OCI-M2 (cell line): ENCODE measurements around the gene ASCL4.

ENCODE experiments used
- DNase-seq: peaks from one replicate; lab custom pipeline; 2025; ENCODE audit not compliant: unreplicated experiment; lab: John Stamatoyannopoulos, UW

Gene ASCL4

DNA sequence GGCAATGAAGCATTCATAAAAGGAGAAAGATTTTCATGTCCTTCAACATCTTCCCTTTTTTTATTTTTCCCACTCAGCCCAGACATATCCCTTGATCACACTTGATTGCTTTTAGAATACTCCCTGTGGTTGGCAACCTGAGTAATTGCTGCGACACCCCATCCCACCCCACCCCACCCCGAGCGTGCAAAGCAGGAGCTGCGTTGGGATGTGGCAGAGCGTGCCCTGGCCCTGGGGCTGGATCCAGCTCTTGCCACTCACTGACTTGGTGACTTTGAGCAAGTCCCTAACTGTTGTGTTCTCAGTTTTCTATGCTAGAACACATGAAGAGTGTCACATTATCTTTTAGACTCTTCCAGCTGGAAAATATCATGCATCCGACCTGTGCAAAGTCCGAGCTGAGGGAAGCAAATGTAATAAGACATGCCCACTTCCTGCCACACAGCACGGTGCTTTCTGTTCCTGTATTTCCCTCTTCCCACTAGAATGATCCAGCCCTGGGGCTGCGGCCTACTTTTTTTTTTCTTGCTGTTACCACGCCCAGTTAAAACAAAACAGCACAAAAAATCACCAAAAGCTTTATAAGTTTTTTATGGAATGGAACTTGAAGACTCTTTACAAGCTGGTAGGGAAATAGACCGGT is 4.0 kb downstream of the ASCL4 start:
- DNase-seq: no peak

DNA sequence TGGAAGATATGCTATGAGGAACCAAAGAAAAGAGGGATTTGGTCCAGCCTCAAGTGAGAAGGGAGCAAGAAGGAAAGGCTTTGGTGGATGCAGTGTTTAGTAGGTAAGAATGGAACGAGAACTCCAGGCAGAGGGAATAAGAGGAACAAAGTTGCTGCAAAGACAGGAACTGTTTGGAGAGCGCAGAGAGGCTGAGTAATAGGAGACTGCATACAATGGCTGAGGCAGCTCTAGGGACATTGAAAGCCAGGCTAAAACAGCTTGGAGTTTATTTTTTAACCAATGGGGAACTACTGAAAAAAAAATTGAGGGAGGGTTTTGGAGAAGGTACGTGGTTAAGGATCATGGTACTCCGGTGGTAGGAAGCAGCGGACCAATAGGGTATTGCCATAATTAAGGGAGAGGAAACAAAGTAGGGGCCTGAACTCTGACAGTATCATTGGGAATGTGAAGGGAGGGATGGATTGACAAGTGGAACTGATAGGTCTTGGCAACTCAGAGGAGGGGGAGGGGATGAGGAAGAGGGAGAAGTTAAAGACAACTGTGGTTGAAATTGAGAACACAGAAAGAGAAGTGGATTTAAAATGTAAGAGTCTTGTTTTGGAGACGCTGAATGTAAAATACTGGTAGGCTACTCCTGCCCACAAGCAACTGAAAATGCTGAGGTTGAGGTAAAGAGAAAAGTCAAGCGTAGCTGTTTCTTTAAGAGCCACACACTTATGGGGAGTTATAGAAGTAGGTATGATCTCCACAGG is 4.8 kb downstream of the ASCL4 start:
- DNase-seq: no peak

DNA sequence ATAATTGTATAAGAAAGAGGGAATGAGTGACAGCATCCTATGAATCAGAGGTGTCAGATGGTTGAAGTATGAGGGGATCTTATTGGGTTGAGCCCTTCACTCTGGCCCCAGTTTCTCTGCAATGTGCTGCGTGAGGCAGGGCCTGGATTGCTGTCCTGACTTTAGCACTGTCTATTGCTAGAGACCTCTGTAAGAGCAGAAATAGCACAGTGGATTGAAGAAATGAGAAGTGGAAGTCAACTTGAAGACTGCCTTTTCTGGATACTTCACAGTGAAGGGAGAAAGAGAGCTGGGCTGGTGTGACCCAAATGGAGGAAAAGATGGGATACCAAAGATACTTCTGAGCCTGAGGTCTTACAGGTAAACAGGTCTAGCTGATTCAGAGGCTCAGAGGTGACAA is 5.8 kb downstream of the ASCL4 start:
- no peak for DNase-seq

DNA sequence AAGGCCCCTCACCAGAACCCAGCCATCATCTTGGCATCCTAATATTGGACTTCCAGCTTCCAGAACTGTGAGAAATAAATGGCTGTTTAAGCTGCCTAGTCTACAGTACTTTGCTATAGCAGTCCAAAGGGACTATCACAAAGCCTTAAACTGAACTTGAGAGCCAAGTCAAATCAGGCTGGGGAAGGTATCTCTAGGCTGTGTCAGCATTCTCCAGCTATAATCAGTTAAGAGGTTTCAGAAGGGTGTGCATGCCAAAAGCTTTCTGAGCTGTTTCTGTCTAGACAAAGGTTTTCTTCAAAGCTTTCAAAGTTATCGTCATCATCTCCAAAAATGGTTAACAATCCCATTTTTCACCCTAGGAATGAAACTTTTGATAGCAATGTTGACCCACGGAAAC is 7.6 kb downstream of the ASCL4 start:
- DNase-seq: no peak

DNA sequence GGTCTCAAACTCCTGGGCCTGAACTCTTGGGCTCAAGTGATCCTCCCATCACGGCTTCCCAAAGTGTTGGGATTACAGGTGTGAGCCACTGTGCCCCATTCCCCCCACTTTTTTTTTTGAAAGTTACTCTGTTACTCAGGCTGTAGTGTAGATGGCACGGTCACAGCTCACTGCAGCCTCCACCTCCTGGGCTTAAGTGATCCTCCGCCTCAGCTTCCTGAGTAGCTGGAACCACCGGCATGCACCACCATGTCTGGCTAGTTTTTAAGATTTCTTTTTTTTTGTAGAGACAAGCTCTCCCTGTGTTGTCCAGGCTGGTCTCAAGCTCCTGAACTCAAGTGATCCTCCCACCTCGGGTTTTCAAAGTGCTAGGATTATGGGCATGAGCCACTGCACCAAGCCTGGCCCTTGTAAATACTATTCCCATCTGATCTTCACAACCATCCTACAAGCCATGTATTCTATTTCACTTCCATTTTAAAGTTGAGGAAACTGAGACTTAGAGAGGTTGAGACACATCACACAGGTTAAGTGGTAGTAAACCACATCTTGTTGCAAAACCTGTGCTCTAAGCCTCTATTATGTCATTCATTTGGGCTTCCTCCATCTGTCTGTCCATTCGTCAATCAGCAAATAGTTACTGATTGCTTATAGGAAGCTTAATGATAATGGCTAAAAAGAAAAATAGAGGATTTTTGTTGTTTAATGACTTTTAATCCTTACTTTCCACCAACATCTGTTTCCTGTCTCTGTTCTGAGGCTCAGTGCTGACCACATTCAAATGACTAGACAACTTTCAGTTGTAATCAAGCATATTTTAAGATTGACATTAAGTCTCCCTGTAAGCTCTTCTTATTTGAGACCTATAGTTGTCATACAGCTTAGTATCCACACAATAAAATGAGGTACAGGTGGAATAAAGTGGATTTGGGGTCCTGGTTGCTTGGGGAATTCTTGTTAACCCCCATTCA is 9.2 kb downstream of the ASCL4 start:
- no peak for DNase-seq

DNA sequence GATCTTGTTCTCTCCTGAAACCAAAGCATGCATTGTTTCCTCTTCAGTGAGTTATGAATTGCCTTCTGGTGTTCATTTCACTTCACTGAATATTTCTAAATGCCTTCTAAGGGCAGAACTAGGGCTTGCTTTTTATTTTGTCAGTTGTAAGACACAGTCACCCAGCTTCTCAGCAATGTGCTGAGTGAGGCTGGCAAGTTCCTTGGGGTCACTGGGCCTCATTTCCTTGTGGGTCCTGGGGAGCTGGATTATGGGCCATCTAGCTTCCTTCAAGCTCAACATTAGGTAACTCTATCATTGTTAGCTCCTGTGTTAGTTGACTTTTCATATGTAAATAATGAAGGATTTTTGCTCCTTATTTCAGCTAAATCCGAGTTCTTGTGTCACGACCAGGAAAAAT is 13.8 kb downstream of the ASCL4 start:
- no peak for DNase-seq

DNA sequence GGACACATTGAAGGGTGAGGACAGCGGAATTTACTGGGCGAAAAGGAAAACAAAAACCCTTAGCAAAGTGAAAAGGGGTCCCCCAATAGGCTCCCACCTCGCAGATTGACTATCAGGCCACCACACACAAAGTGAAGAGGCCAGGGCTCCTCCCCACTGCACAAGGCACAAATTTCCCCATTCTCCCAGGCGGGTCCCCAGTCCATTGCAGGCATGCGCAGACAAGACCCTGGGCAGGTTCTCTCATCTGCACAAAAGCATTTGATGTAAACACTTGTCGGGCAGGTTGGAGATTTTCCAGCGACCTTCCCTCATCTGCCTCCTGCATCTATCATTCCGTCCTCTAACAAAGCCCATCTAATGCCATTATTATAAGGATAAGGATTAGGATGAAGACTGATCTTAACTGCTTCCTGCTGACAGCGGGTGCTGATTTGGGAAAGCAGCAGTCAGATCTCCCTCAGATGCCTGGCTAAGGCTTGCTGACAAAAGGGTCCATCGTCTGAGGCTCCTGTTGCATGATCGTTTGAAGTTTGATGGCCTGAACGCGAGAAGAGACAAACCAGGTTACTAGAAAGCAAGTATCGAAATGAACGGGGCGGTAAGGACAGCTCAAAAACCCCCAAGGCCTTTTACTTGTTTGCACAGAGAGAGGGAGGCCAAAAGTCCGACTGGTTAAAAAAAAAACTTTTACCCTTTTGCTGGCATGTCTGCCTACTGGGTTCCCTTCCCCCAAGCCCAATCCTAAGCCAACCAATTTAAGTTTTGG is 14.4 kb downstream of the ASCL4 start:
- no peak for DNase-seq

DNA sequence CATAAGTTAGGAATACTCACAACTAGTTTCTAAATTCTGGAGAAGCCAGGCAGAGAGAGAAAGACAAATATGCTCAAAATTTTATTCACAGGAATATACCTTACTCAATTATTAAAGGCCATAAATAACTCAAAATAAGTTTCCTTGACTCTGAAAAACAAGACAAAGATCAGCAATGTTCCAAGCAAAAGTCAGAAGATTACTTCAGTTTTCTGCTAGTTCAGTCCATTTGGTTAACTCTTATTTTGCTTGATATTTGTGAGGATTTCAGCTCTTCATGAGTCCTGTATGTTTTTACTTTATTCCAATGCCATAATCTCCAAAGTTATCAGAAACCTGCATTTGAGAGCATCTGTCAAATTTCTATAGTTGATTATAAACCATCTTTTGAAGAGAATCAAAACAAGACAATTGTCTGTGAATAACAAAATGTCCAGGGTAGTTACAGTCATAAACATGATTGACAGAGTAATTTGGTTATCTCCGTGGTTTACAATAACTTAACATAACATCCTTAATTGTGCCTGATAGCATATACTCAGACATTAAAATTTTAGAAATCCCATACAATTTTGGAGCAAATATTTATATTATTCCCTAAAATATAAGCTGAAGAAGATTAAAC is 17.1 kb downstream of the ASCL4 start:
- no peak for DNase-seq

DNA sequence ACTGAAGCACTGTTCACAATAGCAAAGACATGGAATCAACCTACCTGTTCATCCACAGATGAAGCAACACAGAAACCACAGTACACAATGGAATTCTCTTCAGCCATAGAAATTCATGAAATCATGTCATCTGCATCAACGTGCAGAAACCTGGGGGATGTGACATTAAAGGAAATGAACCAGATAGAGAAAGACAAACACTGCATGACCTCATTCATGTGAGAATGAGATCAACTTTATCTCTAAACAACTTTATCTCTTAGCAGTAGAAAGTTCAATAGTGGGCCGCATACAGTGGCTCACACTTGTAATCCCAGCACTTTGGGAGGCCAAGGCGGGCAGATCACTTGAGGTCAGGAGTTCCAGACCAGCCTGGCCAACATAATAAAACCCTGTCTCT is 19.9 kb downstream of the ASCL4 start:
- no peak for DNase-seq

DNA sequence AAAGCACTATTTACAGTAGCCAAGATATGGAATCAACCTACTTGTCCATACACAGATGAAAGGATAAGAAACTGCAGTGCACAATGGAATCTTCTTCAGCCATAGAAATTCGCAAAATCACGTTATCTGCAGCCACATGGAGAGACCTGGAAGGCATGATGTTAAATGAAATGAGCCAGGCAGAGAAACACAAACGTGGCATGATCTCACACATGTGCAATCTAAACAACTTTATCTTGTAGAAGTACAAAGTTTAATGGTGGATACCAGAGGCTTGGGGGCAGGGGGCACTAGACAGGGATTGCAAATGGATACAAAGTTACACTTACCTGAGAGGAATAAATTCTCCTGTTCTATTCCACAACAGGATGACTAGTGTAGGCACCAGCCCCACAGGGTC is 24.1 kb downstream of the ASCL4 start:
- DNase-seq: no peak

DNA sequence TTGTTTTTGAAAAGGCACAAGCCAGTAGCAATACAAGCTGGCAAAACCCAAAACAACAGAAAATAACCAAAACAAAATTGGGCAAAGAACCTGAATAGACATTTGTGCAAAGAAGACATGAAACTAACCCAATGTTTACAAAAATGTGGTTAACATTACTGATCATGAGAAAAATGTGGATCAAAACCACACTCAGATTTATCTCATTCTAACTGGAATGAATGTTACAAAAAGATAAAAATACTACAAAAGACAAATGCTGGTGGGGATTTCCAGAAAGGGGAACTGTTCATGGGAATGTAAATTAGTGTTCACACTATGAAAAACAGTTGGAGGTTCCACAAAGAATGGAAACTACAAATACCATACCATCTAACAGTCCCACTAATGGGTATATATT is 26.6 kb downstream of the ASCL4 start:
- no peak for DNase-seq

DNA sequence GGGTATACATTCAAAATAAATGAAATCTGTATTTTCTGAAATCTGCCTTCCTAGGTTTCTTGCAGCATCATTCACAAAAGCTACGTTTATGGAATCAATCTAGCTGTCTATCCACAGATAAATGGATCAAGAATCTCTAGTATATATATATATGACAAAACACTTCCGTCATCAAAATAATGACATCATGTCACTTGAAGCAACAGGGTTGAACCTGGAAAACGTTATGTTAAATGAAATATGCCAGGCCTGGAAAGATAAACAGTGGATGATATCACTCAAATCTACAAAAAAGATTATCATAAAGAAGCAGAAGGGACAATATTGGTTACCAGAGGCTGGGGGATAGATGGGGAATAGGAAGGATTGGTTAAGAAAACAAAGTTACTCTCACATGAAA is 28.6 kb downstream of the ASCL4 start:
- no peak for DNase-seq

DNA sequence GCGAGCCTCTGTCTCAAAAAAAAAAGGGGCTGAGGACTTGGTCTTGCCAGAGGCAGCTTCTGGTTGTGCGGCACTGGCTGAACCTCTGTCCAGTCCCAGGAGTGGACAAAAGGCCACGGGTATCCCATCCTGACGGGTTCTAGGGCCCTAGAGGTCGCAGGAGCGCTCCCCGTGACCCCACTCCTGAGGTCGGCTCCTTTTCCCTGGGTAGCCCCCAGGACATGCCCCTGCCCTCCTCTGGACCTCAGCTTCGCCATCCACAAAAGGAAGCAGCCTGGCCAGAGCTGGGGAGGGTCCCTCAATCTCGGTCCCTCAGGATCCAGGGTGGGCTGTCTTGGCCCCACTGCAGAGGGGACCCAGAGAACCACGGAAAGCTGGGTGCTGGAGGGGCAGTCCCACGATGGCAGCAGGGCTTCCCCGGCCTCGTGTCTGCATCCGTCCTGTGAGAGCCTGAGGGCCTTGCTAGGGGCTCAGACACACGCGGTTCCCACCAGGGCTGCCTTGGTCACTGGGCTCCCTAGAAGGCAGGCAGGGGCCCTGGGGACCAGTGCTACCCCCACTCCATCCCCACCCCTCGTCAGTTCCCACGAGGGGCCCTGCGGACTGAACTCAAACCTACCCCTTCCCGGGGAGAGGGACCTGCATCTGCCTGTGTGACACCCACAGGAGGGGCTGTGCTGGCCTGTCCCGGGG is 31.1 kb downstream of the ASCL4 start:
- DNase-seq: no peak

DNA sequence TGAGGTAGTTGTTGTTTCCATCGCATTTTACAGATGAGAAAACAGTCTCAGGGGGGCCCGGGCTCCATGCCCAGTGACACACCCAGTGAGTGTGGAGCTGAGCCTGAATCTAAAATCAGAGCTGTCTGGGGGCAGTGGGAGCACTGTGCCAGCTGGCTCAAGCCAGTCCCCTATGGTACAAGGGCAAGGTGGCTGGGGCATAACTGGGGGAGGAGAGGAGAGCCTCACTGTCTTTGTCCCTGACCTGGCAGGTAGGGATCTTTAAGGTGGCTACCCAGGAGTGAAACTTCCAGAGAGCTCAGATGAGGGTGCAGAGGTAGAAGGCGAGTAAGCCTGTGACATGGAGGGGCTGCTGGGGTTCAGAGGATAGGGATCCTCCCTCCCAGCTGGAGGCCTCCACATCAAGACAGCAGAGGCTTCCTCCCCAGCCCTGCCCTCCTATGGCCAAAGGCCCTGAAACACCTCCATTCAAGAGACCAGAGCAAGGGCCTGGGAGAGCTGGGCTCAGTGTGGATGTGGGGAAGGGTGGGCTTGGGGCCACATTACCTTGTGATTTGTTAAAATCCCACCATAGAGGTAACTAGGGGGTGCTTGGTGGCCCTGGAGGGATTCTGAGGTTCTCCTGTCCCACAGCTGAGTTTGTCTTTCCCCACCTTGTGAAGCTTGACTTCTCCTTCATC is 33.1 kb downstream of the ASCL4 start:
- DNase-seq: no peak

DNA sequence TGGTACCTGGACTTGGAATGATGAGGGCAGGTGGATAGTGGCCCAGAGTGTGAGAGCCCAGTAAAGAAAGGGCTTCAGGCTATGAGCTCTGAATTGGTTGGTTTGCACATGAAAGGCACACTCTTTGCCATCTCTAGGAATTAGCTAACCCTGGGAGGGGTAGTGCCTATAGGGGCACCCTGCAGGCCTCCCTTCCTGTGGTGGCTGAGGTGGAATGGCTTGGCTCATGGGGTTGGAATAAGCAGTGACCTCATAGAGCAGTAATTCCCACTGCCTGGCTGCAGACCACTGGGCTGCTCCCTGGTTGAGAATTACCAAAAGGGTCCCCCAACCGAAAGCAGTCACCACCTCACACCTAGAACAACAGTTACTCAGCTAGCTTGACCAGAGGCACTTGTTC is 42.7 kb downstream of the ASCL4 start:
- no peak for DNase-seq

DNA sequence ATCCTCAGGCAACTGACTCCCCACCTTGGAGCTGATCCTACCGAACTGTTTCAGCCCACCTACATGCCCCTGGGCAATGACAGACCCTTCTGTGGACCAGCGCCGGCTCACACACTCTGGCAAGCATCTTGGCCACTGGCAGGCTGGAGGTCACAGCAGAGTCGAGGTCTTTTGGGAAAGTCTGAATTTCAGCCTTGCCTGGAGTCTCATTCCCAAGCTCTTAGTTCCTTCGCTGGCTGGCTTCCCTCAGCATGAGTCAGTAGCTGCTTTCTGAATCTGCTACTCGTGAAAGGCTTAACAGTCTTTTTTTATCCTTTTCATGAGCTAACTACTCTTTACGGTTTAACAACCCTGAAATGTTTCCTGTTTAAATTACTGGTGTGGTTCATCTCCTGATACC is 44.5 kb downstream of the ASCL4 start:
- DNase-seq: no peak

DNA sequence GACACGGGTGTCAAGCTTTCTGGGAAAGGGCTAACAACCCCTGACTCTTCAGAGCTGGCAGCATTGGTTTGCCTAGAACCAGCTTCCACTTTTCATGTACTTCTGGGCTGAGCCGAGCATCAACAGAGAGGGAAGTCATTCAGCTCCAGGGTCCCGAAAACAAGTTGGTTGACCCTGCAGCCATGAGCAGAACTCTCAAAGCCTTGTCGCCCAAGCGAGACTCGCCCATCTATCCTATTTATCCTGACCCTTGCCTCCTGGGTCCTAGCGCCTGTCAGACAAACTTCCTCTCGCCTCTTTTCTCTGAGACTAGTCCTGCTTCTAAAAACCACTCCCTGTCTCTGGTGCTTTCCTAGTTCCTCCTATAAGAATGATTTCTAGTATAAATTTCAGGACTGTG is 47.9 kb downstream of the ASCL4 start:
- no peak for DNase-seq
